Measurements from ENCODE around the gene ZNF322. TPM values are rescaled to one million over a fixed set of nuclear protein-coding genes. Genes with fewer than 3 reads are reported as not detected.

The ZNF322 gene
- total RNA-seq, 2 experiments from 2014 or later: 10.3 to 12.3 TPM

DNA sequence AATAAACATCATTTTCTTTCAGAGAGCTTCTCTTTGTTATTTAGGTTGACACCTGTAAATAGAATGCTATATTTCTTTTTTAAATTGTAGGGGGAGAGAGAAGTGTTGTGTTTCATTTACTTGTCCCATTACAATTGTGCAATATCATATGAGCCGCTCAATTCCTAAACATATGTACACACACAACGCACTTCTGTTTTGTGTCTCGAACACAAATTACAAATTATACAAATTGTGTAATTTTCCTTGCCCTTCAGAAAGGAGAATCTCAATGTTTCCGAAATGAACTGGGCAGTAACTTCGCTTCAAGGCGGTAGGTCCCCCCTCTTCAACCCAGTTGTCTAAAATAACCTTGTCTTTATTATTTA lies 65.4 kb downstream of the ZNF322 start:
- CTCF ChIA-PET: interaction anchor here (0.9 to 2.5 kb wide), 5 partner anchors 9 to 285 kb away, joined by 4 to 40 read pairs (median 6); no protein-coding TSS in a partner anchor
- peaks cover 47% of the 10 kb centered on the region for H3K27me3 Mint-ChIP-seq
- POLR2A ChIA-PET: interaction anchor here (0.9 to 2.4 kb wide), 2 partner anchors 11 to 17 kb away, joined by 3 to 8 read pairs; no protein-coding TSS in a partner anchor
- no peak overlapping the region for H3K27ac Mint-ChIP-seq
- H3K4me1 Mint-ChIP-seq: peaks cover 28% of the 10 kb centered on the region
- H3K9me3 Mint-ChIP-seq: no peaks in the 10 kb centered on the region
- no peak overlapping the region for H3K4me3 Mint-ChIP-seq
- peaks cover 13% of the 10 kb centered on the region for H3K36me3 Mint-ChIP-seq (ENCODE audit: low read depth)
- no peak for DNase-seq

DNA sequence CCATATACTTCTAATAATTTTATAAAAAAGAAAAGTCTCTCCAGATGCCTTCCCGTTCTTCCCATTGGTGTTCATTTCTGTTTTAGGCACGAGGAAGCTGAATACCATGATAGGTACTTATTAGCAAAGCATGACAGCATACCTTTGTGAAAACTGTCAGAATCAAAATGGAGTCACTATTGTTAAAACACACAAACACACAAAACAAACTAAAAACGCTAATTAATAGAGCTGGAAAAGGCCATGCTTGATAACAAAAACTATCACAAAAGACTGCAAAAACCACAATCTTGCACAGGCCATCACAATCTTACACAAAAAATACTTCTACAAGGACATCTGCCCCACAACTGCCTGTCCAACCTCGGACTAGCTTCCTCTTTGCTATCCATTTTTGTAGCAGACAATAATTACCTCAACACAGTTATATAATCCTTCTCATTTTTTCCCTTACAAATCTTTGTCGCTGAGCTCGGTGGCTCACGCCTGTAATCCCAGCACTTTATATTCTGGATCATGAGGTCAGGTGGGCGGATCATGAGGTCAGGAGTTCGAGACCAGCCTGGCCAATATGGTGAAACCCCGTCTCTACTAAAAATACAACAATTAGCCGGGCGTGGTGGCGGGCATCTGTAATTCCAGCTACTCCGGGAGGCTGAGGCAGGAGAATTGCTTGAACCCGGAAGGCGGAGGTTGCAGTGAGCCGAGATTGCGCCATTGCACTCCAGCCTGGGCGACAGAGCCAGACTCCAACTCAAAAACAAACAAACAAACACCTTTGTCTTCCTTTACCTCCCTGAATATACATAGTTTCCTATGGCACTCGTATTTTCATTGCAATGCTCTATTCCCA lies 66.0 kb downstream of the ZNF322 start:
- no peak for DNase-seq
- Mint-ChIP-seq H3K9me3 (no peaks in the 10 kb centered on the region), H3K36me3 (ENCODE audit: low read depth) (peaks cover 9% of the 10 kb centered on the region), H3K4me3 (no peak overlapping the region), H3K4me1 (peaks cover 25% of the 10 kb centered on the region), H3K27me3 (peaks cover 47% of the 10 kb centered on the region), H3K27ac (no peak overlapping the region)
- ChIA-PET CTCF (interaction anchor here (0.5 to 2.2 kb wide), 4 partner anchors 22 to 285 kb away, joined by 3 to 6 read pairs (median 4); no protein-coding TSS in a partner anchor), POLR2A (interaction anchor here (0.9 to 2.4 kb wide), 2 partner anchors 10 to 17 kb away, joined by 3 to 8 read pairs; no protein-coding TSS in a partner anchor)

DNA sequence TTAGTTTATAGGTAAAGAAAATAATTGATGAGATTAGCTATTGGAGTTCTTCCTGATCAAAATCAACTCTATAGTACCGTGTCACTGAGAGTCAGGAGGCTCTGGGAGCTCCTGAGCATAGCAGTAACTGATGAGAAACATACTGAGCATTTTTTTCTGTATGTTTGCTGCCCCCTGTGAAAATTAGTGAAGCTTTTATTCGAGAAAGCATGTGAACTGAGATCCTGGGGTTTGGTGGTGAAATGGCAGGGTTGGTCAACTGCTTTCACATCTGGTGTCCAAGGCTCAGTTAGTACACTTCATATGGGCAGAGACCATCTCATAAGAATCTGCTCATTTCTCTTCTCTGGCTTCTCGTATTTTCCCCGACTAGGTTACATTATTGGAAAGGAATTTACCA lies 66.9 kb downstream of the ZNF322 start:
- CTCF ChIA-PET: interaction anchor here (0.9 to 1.5 kb wide), 3 partner anchors 20 to 253 kb away, joined by 3 to 4 read pairs (median 4); no protein-coding TSS in a partner anchor
- POLR2A ChIA-PET: interaction anchor here (2.4 kb wide), 1 partner anchor 9 kb away, joined by 8 read pairs; no protein-coding TSS in a partner anchor
- Mint-ChIP-seq H3K4me1 (peaks cover 16% of the 10 kb centered on the region), H3K27ac (no peak overlapping the region), H3K27me3 (peaks cover 47% of the 10 kb centered on the region), H3K4me3 (no peak overlapping the region), H3K36me3 (ENCODE audit: low read depth) (peaks cover under 1% of the 10 kb centered on the region), H3K9me3 (no peaks in the 10 kb centered on the region)
- no peak for DNase-seq

DNA sequence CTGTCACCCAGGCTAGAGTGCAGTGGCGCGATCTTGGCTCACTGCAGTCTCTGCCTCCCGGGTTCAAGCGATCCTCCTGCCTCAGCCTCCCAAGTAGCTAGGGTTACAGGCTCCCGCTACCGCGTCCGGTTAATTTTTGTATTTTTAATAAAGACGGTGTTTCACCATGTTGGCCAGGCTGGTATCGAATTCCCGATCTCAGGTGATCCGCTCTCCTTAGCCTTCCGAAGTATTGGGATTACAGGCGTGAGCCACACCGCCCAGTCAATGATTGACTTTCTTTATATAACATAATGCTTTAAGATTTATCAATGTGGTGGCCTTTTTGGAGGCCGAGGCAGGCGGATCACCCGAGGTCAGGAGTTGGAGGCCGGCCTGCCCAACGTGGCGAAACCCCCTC lies 70.6 kb downstream of the ZNF322 start:
- Mint-ChIP-seq H3K4me1 (peaks cover 5% of the 10 kb centered on the region), H3K9me3 (no peaks in the 10 kb centered on the region), H3K36me3 (ENCODE audit: low read depth) (no peaks in the 10 kb centered on the region), H3K27ac (no peak overlapping the region), H3K4me3 (no peak overlapping the region), H3K27me3 (peaks cover 57% of the 10 kb centered on the region)
- CTCF ChIA-PET: interaction anchor here (1.2 kb wide), 1 partner anchor 12 kb away, joined by 7 read pairs; no protein-coding TSS in a partner anchor
- POLR2A ChIA-PET: no interaction called here
- no peak for DNase-seq

Other genes with a start within 250 kb of the ZNF322 start
- gene BTN3A3, start 219.2 kb downstream of the ZNF322 start, total RNA-seq: 10 to 100 TPM; 63.5 to 63.6 TPM
- gene BTN2A1, start 201.8 kb downstream of the ZNF322 start, total RNA-seq: 10 to 100 TPM; 28.2 to 31.0 TPM
- gene BTN1A1, start 159.4 kb downstream of the ZNF322 start, total RNA-seq: not detected
- 100 to 1,000 TPM; 108 to 109 TPM for gene HMGN4, start 121.4 kb downstream of the ZNF322 start, total RNA-seq
- 10 to 100 TPM; 26.3 to 26.8 TPM for gene ABT1, start 62.8 kb downstream of the ZNF322 start, total RNA-seq

All from activated CD4-positive, alpha-beta memory T cell treated with anti-CD3 and anti-CD28 coated beads, Interleukin-2, amount 10 ng/mL, durations not matched to agents 7 days and 5 days (primary cell).